ENCODE results near the gene SPATA16.

Gene SPATA16

GRCh38 chr3:172951511-172951910, 189.5 kb downstream of the SPATA16 start:
- DNase-seq (ENCODE audit: low read depth), result no peak

DNA sequence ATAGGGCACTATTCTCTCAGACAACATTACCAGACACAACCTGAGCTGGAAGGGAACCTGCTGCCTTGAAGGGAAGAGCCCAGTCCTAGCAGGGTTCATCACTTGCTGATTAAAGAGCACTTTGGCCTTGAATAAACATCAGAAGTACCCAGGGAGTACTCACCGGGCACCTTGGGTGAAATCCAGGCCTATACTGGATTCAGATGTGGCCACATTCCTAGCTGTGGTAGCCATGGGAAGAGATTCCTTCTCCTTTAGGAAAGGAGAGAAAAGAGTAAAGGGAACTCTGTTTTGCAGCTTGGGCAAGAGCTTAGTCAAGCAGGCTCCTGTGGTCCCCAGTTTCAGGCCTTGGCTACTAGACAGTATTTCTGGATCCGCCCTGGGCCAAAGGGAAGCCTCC, 195.0 kb downstream of the SPATA16 start:
- DNase-seq (ENCODE audit: low read depth), result no peak

GRCh38 chr3:172939651-172940293, 201.3 kb downstream of the SPATA16 start:
- DNase-seq (ENCODE audit: low read depth), result no peak

- DNase-seq (ENCODE audit: low read depth), result no peak
Measured at GRCh38 chr3:172938788-172939187, 202.2 kb downstream of the SPATA16 start.

DNA sequence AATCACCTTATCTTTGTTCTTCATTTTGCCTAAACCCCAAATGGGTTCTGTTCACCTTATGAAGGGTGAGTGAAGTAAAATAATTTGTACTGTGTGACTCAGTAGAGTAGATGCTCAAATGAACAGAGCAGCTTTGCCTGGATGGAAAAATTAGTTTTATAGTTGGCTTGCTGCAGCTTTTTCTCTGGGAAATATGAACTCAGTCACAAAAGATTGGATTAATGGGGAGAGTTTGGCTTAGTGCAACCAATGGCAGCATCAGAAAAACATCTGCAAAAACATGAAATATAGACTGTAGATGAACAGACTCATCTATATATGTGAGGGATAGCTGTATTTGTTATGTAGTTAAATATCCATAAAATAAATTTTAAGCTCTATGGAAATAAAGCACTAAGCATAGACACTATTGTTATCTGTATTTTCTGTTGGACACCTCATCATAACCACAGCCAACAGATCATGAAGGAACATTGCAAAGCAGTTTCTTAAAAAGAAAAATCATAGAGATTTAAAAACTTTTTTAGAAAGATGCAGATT, 209.2 kb downstream of the SPATA16 start:
- DNase-seq (ENCODE audit: low read depth), result no peak

- DNase-seq (ENCODE audit: low read depth), result no peak
Measured at GRCh38 chr3:172929451-172929850, 211.6 kb downstream of the SPATA16 start.

GRCh38 chr3:172924546-172924945, 216.5 kb downstream of the SPATA16 start:
- DNase-seq (ENCODE audit: low read depth), result no peak

- no peak for DNase-seq (ENCODE audit: low read depth)
Measured at GRCh38 chr3:172919297-172919683, 221.7 kb downstream of the SPATA16 start.

GRCh38 chr3:172918568-172919296, 222.3 kb downstream of the SPATA16 start:
- DNase-seq (ENCODE audit: low read depth), result no peak

DNA sequence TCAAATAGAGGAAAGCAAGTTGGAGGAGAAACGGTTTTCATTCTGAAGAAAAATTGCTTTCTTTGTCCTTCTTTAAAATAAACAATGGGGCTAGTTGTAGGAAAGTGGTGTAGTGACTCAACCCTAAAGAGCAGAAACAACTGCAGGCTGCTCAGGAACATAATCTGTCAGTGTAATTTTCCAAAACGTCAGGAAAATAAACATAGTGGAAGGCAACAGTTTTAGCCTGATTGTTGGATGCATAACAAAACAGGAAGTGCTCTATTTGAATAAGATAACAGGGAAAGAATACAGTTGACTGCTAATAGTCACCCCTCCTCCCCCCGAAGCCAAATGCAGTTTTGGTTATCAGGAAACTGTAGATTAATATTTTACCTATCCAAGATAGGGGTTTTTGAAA, 222.9 kb downstream of the SPATA16 start:
- no peak for DNase-seq (ENCODE audit: low read depth)

DNA sequence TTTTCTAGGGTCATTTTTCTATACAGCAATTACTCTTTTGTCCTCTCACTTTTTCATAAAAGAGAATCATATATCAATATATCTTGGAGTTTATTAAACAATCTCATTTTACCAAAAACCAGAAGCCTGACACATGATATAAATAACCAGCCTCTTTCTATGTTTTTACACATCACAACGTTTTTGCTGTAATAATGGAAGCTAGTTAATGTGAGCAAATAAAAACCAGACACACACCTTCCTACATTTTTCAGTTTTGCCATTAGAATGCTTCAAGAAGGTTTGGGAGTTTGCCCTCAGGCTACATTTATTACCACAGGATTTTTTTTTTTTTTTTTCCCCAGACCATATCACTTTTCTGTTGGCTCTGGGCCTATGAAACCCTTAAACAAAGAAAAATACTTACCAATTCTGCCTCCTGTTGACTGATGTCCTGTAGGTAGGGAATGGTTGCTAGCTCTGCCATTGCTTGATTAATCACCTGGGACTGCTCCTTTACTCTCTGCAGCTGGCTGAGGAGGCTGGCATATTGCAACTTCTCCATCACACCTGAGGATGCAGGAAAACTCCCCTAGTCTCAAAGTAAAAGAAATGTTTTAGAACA, 225.0 kb downstream of the SPATA16 start:
- DNase-seq (ENCODE audit: low read depth), result no peak

- DNase-seq (ENCODE audit: low read depth), result no peak
Measured at GRCh38 chr3:172914854-172915253, 226.2 kb downstream of the SPATA16 start.

- DNase-seq (ENCODE audit: low read depth), result no peak
Measured at GRCh38 chr3:172913911-172914655, 227.0 kb downstream of the SPATA16 start.

GRCh38 chr3:172911142-172911541, 229.9 kb downstream of the SPATA16 start:
- no peak for DNase-seq (ENCODE audit: low read depth)

DNA sequence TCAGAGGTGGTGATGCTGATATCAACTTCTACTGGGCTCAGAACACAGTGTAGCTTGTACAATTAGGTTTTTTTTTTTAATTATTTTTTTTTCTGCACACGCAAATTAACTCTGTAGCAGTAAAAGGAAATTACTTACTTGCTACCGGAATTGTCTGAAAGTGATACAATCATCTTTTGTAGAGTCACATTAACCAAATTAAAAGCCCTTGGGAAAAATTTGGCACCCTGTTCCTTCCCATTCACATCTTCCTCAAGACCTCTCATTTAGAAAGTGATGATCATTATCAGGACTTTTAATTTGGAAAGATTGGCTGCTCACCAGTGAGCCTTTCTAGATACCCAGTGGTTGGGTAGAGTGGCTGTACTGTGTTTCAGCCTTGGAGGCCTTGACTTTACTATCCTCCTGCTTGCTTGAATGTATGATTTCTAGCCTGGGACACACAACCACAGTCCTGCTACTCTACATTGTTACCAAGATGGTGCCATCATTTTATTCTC, 232.2 kb downstream of the SPATA16 start:
- DNase-seq (ENCODE audit: low read depth), result no peak

- DNase-seq (ENCODE audit: low read depth), result no peak
Measured at GRCh38 chr3:172905451-172905850, 235.6 kb downstream of the SPATA16 start.

GRCh38 chr3:172904711-172905373, 236.2 kb downstream of the SPATA16 start:
- DNase-seq (ENCODE audit: low read depth), result no peak

GRCh38 chr3:172903642-172904320, 237.3 kb downstream of the SPATA16 start:
- no peak for DNase-seq (ENCODE audit: low read depth)

- DNase-seq (ENCODE audit: low read depth), result no peak
Measured at GRCh38 chr3:172892158-172892557, 248.9 kb downstream of the SPATA16 start.

GRCh38 chr3:172885704-172886103, 255.3 kb downstream of the SPATA16 start:
- DNase-seq (ENCODE audit: low read depth), result no peak

GRCh38 chr3:172882563-172882962, 258.5 kb downstream of the SPATA16 start:
- DNase-seq (ENCODE audit: low read depth), result no peak
